Testis (tissue), 2 donors: Measurements from ENCODE around the gene UBE2G1.

Source experiments
- POLR2A ChIP-seq: fragments of 450-650 bp; IDR thresholded peaks from one replicate; pipeline ENCODE4 v1.6.1; 2017; ENCODE audit warnings: antibody characterized with exemption, mild to moderate bottlenecking, moderate library complexity
- TF ChIP-seq, protein P1 (sequence below), 3 experiments: fragments of 450-650 bp in 2 of 3; fragments of 200-600 bp in 1 of 3; sonication (generic) in 1 of 3; IDR thresholded peaks; one replicate each; pipeline ENCODE4 v1.5.1; 2016 to 2019; ENCODE audit warnings: antibody characterized with exemption in 3 of 3, mild to moderate bottlenecking in 2 of 3, moderate library complexity in 1 of 3

DNA sequence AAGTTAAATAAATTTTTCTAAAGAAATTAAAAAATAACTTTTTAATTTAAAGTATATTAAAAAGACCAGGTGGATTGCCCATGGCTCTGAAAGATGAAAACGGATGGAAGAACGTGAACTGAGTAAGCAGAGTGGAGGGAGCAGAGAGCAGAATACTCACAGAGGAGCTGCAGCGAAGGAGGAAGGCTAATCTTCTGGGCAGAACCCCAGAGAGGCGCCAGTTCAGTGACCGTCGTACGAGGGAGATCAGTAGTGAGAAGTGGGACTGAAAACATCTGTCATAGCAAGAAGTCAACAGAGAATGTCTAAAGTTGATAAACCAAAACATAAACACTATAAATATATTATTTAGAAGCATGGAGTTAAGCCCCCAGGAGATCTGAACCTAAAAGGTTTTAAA, 34.9 kb downstream of the UBE2G1 start:
- TF ChIP-seq, protein P1, sequence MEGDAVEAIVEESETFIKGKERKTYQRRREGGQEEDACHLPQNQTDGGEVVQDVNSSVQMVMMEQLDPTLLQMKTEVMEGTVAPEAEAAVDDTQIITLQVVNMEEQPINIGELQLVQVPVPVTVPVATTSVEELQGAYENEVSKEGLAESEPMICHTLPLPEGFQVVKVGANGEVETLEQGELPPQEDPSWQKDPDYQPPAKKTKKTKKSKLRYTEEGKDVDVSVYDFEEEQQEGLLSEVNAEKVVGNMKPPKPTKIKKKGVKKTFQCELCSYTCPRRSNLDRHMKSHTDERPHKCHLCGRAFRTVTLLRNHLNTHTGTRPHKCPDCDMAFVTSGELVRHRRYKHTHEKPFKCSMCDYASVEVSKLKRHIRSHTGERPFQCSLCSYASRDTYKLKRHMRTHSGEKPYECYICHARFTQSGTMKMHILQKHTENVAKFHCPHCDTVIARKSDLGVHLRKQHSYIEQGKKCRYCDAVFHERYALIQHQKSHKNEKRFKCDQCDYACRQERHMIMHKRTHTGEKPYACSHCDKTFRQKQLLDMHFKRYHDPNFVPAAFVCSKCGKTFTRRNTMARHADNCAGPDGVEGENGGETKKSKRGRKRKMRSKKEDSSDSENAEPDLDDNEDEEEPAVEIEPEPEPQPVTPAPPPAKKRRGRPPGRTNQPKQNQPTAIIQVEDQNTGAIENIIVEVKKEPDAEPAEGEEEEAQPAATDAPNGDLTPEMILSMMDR (IDR thresholded peaks at IDR 0.05): no peak
- no peak for TF ChIP-seq POLR2A
